Myocyte (in vitro differentiated cells): ENCODE results near the gene AUTS2. TPM values are rescaled to one million over a fixed set of nuclear protein-coding genes. Genes with fewer than 3 reads are reported as not detected.

ENCODE experiments used
- DNase-seq: peaks from one replicate; pipeline ENCODE4 v3.0.0-alpha.2; 2012; ENCODE audit warnings: low read depth
- total RNA-seq: library from RNA; depleted of rRNA; stranded (reverse); fragments of >200 nt; gene quantifications from 2 replicates; pipeline ENCODE4 v1.2.3, GENCODE V29; 2014

The AUTS2 gene
- total RNA-seq, 1 donor from 2014 or later: 4.4 TPM

DNA sequence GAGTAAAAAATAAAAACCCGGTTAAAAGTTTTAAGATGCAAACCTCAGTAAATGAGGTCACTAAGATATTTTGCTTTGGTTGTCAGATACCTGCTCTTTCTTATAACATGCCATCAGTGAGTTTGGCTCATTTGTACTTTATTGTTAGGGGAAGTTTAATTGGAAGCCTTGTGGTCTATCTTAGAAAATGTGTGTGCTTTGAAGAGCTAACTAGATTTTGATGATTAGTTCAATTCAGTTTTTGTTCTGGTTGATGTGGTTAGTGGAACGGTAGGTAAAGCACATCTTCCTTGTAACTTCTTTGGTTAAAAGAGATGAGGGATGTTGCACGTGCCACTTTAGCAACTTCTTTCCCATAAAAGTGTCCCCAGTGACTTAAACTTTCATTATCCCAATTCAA, 1180.3 kb downstream of the AUTS2 start:
- DNase-seq: no peak

DNA sequence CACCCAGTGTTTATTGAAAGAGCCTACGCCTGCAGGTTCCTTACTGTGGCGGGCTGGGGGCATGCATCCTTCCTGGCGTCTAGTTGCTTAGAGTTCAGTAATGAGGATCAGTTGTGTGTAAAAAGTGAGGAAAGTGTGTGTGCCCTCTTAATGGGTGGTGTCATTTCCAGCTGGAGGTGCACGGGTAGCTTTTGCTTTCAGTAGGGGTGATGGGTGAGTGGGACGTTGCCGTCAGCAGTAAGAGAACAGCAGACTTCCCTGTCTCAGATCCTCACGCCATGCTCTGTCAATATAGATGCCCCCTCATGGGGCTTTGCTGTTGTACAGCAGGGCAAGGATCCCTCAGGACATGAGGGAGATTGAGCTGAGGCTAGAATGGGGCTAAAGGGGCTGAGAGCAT, 1181.0 kb downstream of the AUTS2 start:
- DNase-seq: no peak

DNA sequence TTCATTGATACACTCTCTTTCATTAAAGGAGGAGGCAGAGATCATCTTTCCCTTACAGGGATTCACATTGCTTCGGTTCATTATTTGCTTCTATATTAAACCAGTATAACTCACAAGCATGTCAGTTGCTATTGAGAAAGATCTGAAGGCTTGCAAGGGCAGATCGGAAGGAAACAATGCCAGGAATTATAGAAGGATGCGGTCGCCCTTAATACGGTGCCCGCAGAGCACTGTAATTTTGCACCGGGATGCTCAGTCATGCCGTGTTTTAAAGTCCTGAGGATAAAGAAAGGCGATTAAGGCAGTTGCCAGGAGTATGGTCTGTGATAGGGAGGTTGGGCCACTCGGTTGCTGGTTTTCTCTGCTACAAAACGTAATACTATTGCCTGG, 1183.6 kb downstream of the AUTS2 start:
- DNase-seq: no peak

DNA sequence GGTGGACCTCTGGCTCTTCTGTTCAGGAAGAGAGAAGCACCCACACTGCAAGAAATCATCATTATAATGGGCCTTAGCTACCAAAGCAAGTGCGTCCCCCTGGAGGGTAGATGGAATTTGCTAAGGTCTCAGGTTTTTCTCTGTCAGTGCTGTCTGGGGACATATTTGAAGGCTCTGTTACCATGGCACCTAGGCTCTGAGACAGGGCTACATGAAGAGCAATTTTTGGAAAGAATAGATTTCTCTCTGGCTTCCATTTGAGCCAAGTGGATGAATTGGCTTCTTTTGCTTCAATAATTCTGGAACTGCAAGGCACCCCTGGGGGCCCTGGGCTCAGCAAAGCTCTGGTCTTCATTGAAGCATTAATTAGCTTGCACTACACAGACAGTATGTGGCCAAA, 1184.5 kb downstream of the AUTS2 start:
- DNase-seq: no peak

DNA sequence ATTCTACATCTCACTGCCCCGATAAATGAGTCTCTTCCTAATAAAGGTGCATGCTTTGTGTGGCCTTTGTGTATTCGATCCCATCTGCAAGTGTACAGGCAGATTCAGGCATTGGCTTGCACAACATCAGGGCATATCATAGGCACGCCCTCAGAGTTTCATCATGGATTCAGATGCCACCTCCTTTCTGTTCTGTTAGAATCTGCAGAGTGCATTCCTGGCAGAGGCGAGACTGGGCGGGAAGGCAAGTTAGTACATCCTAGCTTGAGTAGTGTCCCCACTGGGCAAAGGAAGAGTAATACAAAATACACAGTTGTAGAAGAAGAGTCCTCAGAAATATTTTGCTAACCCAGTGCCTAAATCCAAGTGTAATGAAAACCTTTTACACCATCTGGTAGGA, 1187.2 kb downstream of the AUTS2 start:
- DNase-seq: no peak

DNA sequence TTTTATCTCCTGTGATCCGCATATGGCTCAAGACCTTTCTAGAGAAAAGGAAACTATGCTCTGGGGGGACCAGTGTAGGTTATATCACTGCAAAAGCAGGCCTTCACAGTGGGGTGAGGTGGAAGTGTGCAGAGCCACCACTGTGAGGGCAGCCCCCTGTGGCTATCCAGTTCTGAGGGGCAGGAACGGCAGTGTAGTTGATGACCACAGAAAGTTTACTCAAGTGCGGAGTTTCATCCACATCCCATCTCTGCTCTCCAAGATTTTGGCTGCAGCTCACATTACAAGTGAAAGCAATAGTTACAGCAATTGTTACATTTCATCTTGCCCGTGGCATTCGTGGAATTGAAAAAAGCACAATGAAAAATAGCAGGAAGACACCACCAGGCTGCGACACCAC, 1187.8 kb downstream of the AUTS2 start:
- no peak for DNase-seq

DNA sequence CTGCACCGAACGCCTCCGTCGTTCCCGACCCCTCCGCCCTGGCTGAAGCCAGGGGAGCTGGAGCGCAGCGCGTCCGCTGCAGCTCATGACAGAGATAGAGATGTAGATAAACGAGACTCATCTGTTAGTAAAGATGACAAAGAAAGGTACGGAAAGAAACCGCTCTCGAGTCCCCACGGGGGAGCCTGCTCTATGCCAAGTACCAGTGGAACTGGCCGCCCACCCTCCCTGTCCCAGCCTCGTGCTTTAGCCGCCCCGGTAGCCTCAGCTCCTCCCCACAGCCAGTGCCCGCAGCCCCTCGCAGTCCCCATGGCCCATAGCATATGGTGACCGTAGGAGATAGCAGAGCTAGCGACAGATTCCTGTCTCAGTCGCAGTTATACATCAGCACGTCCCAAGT, 1189.0 kb downstream of the AUTS2 start:
- no peak for DNase-seq

DNA sequence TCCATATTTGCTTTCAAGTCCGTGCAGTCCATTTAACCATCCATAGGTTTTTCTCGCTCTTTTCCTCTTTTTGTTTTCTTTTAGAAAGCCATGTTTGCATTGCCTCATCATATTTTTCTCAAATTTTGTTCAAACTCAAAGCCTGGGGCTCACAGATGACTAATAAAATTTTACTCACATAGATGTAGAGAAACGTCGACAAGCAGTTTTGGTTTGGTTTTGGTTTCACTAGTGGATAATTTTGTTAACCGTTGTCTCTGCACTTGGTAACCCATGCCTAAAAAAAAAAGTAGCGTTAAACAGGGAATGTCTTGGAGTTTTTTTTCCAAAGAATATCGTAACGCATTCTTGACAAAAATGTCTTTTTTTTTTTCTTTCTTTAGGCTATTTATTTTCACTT, 1189.5 kb downstream of the AUTS2 start:
- DNase-seq: no peak

DNA sequence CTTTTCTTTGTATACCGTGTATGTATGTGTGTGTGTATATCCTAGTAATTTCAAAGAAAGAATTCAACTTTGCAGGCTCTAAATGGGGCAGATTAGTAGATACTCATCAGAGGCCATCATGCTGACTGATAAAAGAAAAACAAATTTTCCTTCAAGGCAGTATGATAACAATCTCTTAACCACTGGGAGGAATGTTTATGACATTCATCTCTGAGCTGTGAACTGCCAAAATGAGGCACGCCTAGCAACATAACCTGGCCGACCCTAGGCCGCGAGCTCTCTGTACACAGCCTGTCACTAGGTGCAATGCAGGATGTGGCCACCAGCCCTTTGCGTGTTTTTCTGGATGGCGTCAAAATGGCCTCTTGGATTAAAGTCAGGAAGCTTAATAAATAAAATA, 1190.0 kb downstream of the AUTS2 start:
- DNase-seq: no peak

DNA sequence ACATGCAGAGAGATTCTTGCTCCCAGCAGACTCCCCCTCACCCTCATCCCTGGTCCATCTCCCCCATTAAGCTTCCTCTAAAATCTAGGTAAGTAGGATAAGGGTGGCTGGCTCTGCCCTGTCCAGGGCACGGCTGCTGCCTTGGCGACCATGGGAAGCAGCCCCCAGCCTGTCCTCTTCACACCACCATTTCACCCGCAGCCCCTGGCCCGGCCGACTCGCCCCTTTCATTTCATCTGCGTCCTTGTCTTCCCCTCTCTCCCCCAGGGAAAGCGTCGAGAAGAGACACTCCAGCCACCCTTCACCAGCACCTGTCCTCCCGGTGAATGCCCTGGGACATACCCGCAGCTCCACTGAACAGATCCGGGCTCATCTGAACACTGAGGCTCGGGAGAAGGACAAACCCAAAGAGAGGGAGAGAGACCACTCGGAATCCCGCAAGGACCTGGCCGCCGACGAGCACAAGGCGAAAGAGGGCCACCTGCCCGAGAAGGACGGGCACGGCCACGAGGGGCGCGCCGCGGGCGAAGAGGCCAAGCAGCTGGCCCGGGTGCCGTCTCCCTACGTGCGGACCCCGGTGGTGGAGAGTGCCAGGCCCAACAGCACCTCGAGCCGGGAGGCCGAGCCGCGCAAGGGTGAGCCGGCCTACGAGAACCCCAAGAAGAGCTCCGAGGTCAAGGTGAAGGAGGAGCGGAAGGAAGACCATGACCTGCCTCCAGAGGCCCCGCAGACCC, 1191.4 kb downstream of the AUTS2 start:
- no peak for DNase-seq

DNA sequence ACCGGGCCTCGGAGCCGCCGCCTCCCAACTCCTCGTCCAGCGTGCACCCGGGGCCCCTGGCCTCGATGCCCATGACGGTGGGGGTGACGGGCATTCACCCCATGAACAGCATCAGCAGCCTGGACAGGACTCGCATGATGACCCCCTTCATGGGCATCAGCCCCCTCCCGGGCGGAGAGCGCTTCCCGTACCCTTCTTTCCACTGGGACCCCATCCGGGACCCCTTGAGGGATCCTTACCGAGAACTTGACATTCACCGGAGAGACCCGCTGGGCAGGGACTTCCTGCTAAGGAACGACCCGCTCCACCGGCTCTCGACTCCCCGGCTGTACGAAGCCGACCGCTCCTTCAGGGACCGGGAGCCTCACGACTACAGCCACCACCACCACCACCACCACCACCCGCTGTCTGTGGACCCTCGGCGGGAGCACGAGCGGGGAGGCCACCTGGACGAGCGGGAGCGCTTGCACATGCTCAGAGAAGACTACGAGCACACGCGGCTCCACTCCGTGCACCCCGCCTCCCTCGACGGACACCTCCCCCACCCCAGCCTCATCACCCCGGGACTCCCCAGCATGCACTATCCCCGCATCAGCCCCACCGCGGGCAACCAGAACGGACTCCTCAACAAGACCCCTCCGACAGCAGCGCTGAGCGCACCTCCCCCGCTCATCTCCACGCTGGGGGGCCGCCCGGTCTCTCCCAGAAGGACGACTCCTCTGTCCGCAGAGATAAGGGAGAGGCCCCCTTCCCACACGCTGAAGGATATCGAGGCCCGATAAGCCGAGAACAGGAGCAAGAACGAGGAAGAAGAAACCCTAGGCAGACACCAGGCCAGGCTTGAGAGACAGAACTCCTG, 1192.2 kb downstream of the AUTS2 start:
- DNase-seq: no peak

DNA sequence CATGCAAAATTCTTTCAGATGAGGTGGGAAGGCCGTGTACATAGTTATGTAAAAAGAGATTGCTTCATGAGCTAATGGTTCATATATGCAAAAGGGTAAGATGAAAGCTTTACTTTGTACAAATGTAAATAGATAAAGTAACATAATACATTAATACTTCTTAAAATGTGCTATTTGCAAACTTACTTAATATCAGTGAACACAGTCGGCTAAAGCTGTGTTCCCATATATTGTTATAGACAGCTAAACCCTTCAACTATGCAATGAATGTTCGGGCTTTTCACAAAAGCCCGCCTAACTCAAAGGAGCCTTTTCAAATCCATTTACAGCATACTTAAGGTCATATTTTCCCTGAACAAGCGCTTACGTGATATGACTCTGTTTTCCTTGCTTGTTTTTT, 1193.1 kb downstream of the AUTS2 start:
- DNase-seq: no peak

DNA sequence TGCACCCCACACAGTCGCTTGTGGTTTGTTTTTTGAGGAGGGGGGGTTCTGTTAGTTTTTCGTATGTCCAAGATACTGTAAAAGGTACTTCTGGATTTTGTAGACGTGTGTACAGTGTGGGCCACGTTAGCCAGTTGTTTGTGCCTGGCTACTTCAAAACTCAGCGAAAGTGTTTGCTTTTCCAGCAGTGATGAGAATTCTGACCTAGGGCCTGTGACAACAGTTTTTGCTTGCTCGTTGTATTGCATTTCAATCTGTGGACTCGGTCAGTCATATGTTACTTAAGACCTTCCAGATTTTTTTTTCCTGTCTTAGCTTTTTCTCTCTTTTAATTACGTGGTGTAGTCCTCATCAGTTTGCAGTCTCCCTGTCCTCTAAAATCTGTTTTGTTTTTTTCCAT, 1194.8 kb downstream of the AUTS2 start:
- no peak for DNase-seq

DNA sequence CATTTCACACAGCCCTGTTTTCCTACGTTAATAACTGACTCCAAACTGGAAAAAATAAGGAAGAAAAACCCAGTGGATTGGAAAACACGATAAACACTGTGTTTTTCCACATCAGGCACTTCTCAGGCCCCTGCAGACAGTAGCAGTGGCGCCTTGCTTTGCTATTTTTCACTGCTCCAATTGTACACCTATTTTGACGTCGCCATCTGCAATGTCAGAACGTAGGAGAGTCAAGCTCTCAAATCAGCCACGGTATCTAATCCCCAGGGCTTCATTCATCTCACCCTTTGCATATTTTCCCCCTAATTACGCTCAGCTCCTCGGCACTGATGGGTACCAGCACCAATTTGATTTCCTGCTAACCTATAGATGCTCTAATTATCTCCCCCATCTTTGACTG, 1195.5 kb downstream of the AUTS2 start:
- no peak for DNase-seq

DNA sequence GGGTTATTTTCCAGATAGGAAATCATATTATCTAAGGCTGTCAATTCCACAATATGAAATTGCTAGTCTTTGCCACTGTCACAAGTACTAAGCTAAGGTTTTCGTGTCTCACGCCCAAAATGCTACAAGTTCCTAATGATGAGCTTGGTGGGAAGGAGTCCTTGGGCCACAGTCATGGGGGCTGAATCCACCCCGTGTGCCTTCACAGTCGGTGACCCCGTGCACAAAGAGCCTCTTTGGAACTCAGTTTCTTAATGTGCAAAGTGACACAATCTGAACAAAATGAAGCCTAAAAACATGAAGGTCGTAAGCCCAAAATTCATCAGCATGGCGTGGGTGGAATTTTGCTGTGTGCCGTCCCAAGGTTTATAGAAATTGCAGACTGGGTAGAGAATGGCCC, 1196.7 kb downstream of the AUTS2 start:
- no peak for DNase-seq

DNA sequence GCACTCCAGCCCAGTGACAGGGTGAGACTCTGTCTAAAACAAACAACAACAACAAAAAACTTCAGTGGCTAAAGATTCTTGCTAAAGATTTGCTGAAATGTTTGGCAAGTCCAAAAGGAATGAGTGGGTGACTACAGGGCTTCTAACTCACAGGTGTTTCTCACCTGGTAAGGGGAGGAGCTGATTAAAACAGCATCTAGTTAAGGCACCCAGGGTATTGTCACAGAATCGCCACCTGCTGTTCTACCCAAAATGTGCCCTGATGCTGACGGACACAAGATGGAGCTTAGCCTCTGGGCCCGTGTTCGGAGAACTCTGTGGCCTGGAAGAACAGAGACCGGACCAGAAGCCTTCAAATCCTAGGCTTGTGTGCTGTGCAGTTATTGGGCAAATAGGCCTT, 1197.7 kb downstream of the AUTS2 start:
- DNase-seq: no peak

DNA sequence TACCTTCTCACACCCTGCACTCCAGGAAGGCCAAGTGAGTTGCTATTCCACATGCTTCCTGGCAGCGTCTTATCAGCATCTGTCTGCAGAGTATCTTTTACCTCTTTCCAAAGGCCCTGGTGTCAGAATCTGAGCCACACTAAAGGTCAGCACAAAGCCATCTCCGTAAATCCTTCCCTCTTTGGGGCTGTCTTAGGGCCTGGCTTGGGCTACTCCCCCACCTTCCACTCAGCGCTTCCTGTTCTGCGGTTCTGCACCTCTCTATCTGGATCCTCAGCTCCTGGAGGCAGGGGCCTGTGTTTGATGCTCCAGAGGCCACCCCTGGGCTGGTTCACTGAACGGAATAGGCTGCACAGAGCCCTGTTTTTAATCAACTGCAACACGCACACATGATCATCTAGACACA, 1198.8 kb downstream of the AUTS2 start:
- no peak for DNase-seq

DNA sequence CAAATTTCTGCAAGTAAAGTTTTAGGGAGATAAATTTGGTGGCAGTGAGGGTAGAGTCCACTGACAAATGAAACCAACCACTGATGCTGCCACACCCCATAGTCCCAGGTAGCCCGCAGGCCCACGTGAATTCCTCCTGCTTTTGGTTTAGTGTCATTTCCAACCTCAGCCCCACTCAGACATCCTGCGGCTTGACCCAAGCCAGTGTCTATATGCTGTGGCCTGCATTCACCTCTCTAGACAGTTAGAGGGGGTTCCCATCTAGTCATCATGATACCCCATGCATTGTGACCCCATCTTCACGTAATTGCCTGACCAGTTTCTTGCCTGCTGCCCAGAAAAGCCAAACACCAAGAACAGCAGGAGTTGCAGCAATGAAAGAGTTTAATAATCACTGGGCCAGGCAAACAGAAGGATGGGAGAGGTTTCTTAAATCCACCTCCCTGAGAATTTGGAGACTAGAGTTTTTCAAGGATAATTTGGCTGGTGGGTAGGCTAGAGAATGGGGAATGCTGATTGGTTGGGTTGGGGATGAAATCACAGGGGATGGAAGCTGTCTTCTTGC, 1201.6 kb downstream of the AUTS2 start:
- no peak for DNase-seq

DNA sequence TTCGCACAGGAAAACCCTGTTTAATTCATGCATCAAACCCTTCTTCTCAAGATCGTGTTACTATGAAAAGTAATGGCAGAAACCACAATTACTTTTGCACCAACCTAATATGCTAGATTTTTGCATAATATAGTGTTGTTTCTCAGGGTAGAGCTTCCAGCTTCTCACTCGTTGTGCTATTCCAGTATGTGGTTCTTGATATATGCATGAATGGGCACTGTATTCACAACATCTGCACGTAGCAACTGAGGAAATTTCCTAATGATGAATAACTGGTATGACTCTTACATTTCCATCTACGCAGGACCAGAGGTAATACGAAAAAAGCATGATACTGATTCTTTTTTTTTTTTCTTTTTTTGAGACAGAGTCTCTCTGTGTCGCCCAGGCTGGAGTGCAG, 1207.1 kb downstream of the AUTS2 start:
- no peak for DNase-seq

DNA sequence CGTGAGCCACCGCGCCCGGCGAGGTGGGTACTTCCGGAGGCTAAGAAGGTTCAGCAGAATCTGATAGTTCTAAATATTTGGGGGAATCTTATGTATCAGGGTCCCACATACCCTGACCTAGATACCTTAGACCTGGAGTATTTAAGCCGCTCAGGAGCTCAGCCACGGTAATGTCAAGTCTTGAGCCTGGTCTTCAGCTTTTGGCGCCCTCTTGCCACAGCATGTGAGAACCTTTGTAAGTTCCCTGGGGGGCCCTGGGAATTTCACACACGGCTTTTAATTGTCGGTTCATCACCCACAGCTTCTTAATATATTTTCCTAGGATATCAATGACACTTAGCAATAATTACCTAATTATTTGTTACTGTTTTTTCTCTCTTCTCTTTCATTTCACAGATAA, 1209.4 kb downstream of the AUTS2 start:
- DNase-seq: no peak

DNA sequence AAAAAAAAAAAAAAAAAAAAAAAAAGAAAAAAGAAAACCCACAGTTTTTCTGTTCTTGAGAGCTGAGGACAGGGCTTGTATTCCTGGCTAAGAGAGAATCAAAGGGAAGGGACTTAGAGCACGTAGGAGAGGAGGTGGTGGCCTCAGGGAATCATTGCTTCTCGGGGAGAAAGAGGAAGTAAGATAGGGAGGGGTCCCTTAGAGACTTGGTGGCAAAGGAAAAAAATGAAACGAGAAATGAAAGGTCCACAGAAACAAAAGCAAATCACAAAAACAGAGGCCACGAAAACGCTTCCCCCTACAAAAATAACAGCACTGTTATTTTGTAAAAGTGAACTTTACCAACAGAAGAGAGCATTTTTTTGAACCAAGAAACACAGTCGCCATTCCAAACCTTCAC, 1210.6 kb downstream of the AUTS2 start:
- no peak for DNase-seq

DNA sequence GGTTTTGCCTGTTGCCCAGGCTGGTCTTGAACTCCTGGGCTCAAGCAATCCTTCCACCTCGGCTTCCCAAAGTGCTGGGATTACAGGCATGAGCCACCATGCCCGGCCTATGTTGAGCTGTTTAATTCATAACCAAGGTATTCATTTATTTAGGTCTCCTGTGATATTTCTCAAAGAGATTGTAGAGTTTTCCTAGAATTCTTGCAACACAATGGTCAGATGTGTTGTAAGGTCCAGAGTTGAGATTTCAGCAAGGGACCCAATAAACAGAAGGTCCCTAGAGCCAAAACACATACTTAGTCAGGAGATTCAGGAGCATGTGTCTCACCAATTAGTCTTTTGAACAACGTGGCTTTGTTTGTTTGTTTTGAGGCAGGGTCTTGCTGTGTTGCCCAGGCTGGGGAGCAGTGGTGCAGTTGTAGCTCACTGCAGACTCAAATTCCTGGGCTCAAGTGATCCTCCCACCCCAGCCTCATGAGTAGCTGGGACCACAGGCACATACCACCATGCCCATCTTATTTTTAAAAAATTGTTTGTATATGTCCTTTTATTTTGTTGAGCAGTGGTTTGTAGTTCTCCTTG, 1212.4 kb downstream of the AUTS2 start:
- DNase-seq: no peak
